ENCODE results near the gene SGF29.
"Not testable (repeated sequence)": the region's sequence is repeated elsewhere in the genome, so short reads cannot be mapped to it uniquely, and the experiment has no call there.

Gene SGF29

DNA sequence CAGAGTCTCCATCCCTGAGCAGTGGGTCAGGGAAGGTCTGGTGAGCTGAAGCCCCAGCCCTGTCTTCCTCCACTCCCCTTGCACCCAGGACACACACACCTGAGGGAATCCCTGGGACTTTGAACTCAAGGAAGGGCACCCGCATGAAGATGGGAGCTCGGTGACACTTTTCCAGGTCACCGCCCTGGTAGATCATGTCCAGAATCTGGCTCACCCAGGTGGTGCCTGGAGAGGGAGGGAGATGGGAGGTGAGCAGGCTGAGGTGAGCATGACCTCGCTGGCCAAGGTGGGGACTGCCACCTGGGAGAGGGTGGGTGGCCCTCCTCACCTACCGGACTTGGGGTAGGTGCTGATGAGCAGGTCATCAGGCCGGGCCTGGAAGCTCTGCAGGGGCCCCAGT lies 41.7 kb downstream of the SGF29 start:
- not testable (repeated sequence) for DNase-seq (ENCODE audit: low read depth, low spot score)

DNA sequence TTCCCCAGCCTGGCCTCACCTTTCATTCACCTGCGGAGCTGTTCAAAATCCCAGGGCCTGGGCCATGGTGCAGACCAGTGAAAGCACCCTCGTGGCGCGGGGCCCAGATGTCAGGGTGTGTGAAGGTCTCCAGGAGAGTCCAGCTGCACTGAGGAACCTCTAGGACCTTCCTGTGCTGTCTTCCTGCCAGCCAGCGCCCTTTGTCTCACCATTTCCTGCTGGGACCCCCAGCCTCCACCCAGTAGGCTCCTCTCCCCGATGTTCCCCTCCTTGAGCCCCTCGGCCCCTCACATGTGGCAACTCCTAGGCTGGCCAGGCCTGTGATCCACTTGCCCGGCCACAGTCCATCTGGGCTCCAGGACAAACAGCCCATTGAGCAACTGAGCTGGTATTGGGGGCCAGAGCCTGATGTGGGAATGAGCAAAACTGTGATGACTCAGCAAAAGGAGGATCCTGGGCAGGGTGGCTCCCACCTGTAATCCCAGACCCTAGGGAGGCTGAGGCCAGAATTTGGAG lies 42.5 kb downstream of the SGF29 start:
- DNase-seq (ENCODE audit: low read depth, low spot score), result no peak

DNA sequence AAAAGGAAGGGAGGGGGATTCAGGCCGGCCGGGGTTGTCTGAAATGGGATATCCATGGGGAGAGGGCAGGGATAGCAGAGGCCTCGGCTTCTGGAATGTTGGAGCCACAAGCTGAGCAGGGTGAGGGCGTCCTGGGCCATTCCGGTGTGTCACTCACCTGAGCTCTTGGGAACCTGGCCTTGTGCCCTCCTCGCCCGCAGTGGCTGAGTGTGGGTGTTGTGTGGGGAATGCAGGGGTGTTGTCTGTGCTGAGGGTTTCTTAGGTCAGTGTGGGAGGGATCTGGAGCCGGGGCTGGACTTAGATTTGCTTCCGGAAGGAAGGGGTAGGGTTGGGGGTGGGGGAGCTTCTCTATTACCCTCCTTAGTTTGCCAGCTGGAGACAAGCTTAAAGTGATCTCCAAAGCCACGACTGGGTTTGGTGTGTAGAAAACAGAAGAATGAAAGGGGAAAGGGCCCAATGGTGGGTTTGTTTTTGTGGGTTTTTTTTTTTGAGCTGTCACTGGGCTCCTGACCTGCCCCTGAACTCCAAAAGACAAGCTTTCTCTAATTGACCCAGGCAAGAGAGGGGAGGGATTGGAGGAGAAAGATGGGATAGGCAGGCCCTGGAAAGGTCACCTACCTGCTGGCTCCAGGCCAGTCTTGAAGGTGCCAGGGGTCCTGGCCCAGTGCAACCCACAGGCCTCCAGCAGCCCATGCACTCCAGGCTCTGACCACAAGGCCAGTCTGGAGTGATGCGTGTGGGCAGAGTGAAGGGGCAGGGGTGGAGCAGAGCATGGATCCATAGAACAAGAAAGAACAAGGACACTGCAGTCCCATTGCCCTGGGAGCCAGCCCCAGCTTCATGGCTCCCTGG lies 43.3 kb downstream of the SGF29 start, which contains the start of gene SULT1A2:
Gene SULT1A2, minus strand, starts transcription at position 211 of the 852 bp plus-strand sequence. CDS start 1,120 bp downstream, outside the sequence.
- DNase-seq (ENCODE audit: low read depth, low spot score), result no peak

DNA sequence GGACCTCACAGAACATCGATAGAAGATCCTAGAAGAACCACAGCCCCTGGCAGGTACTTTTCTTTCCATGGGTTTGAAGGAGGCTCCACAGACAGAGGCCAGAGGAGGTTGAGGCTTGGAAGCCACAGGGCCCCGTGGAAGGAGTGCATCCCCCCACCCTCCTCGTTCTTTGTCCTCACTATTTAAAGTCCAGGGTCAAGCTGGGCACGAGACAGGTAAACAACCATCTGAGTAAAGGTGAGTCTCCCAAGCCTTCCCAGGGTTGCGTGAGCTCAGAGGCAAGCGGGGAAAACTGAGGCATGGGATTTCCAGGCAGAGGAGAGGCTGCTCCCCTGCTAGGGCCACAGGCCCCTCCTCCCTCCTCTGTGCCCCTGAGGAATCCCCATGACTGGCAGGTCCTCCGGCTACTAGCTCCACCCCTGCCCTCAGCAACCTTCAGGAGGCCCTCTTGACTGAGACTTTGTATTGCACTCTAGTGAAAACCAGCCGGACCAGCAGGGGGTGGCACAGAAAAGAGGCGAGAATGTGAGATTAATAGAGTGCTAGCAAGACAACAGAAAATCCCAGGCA lies 44.1 kb downstream of the SGF29 start:
- no peak for DNase-seq (ENCODE audit: low read depth, low spot score)

DNA sequence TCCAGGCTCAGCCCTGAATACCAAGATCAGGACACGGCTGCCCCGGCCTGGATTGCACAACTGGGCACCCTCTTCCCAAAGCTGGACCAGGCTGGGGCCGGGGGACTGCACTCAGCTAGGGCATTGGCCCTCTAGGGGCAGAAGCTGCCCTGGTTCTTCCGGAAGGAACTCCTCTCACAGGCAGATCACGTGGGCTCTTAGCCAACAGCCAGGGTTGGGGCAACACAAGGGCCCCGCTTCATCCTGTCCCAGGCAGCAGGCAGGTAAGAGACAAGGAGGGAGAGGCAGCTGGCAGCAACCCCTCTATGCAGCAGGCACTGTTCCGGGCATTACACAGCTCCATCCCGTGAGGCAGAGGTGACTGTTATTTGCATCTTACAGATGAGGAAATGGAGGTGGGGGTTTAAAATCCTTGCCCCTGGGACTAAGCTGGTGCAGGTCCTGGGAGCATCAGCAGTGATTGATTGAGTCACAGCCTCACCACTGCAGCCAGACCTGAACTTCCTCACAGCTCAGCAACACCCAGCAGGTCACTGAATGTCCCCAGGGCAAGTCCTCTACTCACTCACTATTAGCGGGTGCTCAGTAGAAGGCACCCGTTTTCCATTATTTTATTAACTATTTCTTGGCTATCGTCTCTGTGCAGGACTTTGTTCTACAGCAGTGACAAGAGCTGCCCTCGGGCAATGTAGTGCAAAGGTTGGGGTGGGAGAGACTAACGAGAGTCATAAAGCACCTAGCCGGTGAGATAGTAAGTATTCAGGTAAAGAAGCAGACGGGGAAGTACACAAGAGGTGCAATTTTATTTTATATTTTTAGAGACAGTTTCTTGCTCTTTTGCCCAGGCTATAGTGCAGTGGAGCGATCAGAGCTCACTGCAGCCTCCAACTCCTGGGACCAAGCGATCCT lies 45.9 kb downstream of the SGF29 start:
- not testable (repeated sequence) for DNase-seq (ENCODE audit: low read depth, low spot score)

DNA sequence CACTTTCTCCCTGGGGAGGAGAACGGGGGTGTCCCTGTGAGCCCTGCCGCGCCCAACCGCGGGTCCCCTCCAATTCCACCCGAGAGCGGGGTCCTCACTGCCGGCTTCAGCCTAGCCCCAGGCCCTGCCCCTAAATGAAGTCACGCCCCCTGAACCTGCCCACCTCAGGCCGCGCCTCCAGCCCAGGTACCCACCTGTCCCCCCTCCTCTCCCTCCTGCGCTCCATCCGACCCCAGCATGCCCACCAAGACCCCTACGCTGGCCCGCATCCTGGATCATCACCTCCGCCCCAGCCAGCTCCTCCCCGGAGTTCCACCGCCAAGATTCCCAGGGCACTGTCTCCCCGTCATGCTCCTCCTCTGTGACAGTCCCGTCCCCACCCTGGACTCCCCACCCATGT lies 47.2 kb downstream of the SGF29 start:
- not testable (repeated sequence) for DNase-seq (ENCODE audit: low read depth, low spot score)

DNA sequence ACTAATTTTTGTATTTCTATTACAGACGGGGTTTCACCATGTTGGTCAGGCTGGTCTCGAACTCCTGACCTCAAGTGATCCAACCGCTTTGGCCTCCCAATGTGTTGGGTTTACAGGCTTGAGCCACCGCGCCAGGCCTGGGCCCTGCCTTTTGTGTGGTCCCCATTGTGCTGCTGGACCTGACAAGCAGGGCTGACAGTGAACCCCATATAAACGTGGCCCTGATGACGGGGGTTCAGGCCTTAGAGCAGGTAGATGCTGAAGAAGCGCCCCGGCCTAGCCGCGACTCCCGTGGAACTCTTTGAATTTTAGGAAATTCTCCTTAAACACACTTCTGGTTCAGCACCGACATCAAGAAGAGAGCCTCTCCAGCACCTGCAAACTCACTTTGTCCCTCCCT lies 47.9 kb downstream of the SGF29 start:
- not testable (repeated sequence) for DNase-seq (ENCODE audit: low read depth, low spot score)

DNA sequence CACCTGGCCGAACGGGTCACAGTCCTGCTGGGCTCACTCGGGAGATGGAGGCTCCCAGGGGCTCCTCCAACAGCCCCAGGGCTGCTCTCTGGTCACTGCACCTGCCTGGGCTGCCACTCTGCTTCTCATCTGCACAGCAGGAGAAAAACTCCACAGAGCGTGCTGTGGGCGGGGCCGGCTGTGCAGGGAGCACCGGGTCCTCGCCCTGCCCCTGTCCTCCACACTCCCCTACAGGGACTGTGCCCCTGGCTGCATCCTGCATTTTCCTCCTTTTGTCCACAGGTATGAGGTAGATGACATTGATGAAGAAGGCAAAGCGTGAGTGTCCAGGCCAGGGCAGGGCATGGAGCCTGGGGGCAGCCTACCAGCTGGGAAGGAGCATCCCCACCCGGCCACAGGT lies 48.3 kb downstream of the SGF29 start:
- DNase-seq (ENCODE audit: low read depth, low spot score), result not testable (repeated sequence)

DNA sequence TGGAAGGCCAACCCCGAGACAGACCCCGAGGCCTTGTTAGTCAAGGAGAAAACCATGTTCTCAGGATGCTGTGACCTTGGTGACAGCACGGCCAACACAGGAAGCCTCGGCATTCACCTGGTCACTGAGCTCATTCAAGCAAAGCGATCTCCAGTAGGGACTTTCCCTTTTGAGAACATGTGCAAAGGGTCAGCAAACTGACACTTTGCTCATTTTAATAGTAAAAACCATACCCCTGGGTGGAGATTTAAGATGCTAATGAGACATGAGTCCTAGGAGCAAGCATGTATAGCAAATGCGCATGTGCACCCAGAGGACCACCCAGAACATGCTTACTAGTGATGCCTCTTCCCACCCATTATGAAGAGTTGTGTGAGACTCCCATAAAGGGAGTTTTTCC lies 48.8 kb downstream of the SGF29 start:
- no peak for DNase-seq (ENCODE audit: low read depth, low spot score)

DNA sequence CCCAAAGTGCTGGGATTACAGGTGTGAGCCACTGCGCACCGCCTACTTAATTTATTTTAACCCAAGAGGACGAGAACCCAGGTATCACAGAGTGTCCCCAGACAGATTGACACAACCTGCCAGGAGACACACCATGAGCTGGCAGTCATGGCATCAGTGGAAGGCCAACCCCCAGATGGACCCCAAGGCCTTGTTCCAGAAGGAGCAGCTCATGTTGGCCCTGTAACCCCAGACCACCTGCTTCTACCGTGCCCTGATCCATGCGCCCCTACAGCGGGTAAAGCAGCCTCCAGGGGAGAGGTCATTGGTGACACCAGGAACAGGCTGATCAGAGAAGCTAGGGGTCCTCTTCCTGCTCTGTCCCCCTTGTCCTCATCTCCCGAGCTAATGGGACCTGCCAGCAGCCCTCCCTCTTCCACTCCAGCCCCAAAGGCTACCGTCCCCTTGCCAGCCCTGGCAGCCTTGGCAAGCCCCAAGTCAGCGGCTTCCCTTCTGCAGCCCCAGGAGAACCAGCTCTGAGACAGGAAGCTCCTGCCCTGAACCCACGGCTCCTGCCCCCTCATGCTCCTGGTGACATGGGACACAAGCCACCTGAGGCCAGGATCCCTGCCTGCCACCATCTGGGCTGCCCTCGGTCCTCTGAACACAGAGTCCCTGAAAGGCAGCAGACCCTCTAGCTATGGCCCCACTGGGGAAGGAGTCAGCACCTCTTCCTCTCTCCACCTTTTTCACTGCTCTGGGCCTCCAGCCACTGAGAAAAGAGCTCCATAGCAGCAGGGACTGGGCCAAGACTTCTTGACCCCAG lies 49.9 kb downstream of the SGF29 start:
- no peak for DNase-seq (ENCODE audit: low read depth, low spot score)

DNA sequence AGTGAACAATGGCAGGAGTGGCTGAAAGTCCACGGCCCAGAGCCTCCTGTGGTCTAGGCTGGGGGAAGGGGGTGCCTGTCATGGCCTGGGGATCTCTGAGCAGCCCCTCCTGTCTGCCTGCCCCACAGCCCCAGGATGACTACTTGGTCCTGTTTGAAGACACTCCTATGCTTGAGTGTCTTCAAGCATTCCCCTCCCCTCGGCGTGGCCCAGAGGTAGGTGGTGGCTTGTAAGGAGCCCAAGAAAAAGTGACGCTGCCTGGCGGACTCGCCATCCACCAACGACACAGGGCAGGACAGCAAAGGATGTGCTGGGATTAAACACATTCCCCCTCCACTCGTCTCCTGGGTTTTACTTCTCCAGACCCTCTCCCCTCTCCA lies 50.5 kb downstream of the SGF29 start:
- DNase-seq (ENCODE audit: low read depth, low spot score), result no peak

DNA sequence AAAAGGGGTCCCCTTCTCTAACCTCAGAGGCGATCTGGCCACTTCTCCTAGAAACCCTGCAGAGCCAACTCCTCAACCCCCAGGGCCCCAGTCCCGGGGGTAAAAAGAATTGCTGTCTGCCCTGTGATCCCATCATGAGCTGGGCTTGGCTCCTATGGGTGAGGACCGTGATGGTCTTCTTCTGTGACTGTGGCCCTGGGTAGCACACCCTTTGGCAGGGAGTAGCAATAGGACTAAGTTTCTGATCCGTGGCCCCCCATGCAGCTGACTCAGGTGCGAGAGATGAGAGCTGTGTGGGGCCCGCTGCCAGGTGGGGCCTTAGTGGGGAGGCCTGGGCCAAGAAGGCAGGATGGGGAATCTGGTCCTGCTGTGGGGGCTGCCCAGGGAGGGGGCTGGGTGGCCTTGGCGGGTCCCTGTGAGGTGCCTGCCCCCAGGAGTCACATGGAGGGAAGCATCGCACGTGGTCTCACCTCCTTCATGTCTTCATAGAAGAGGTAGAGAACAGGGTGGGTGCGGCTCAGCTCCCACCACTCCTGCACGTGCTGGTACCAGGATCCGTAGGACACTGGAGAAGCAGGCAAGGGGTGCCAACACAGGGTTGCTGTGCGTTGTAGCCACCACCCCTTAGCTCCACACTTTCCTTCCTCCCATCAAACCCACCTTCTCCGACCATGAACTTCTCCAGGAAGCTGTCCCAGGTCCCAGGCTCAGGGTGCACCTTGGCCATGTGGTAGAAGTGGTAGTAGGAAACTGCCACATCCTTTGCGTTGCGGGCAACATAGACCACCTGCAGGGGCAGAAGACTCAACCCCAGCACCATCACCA lies 52.8 kb downstream of the SGF29 start:
- DNase-seq (ENCODE audit: low read depth, low spot score), result no peak

DNA sequence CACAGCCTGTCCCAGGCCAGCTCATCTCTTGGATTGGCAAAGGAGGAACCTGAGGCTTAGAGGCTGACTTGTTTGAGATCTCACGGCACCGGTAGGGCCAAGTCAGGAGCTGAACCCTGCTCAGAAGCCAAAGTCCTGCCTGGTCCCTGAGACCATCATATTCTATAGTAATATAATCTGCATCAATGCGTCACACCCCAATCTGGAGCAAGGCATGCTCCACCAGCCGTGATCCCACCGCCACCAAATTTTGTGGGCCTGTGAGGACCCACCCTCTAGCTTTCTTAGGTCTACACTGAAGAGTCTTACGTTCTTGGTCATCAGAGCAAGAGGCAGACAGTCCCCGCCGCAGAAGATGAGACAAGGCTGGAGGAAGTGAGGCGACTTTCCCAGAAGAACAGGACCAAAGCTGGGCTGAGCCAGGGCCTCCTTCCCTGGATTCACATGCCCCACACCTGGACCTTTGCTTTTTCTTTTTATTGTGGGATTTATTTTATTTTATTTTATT lies 53.5 kb downstream of the SGF29 start:
- DNase-seq (ENCODE audit: low read depth, low spot score), result no peak

DNA sequence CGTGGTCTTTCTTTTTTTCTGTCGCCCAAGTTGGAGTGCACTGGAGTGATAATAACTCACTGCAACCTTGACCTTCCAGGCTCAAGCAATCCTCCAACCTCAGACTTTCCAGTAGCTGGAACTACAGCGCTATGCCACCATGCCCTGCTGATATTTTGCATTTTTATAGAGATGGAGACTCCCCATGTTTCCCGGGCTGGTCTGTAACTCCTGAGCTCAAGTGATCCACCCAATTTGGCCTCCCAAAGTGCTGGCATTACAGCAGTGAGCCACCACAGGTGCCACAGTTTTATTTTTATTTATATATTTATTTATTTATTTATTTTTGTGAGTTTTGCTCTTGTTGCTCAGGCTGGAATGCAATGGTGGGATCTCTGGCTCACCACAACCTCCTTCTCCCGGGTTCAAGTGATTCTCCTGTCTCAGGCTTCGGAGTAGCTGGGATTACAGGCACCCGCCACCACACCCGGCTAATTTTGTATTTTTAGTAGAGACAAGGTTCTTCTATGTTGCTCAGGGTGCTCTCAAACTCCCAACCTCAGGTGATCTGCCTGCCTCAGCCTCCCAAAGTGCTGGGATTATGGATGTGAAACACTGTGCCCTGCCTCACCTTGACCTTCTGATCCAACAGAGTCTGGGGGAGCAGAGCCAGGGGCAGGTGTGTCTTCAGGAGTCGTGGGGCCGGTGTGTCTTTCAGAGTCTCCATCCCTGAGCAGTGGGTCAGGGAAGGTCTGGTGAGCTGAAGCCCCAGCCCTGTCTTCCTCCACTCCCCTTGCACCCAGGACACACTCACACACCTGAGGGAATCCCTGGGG lies 54.2 kb downstream of the SGF29 start:
- DNase-seq (ENCODE audit: low read depth, low spot score), result not testable (repeated sequence)

DNA sequence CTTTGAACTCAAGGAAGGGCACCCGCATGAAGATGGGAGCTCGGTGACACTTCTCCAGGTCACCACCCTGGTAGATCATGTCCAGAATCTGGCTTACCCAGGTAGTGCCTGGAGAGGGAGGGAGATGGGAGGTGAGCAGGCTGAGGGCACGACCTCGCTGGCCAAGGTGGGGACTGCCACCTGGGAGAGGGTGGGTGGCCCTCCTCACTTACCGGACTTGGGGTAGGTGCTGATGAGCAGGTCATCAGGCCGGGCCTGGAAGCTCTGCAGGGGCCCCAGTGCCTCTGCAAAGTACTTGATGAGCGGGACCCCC lies 54.7 kb downstream of the SGF29 start:
- not testable (repeated sequence) for DNase-seq (ENCODE audit: low read depth, low spot score)

DNA sequence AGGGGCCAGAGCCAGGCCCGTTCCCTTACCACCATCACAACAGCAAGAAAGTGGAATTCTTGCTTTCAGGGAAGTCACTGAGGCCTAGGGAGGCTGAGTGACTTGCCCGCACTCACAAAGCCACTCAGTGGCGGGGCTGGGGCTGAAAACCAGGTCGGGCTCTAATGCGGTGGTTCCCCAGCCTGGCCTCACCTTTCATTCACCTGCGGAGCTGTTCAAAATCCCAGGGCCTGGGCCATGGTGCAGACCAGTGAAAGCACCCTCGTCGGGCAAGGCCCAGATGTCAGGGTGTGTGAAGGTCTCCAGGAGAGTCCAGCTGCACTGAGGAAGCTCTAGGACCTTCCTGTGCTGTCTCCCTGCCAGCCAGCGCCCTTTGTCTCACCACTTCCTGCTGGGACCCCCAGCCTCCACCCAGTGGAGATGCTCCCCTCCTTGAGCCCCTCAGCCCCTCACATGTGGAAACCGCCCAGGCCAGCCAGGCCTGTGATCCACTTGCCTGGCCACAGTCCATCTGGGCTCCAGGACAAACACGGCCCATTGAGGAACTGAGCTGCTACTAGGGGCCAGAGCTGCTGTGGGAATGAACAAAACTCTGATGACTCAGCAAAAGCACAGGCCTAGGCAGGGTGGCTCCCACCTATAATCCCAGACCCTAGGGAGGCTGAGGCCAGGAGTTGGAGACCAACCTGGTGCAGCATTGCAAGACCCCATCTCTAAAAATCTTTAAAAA lies 55.3 kb downstream of the SGF29 start:
- DNase-seq (ENCODE audit: low read depth, low spot score), result not testable (repeated sequence)

DNA sequence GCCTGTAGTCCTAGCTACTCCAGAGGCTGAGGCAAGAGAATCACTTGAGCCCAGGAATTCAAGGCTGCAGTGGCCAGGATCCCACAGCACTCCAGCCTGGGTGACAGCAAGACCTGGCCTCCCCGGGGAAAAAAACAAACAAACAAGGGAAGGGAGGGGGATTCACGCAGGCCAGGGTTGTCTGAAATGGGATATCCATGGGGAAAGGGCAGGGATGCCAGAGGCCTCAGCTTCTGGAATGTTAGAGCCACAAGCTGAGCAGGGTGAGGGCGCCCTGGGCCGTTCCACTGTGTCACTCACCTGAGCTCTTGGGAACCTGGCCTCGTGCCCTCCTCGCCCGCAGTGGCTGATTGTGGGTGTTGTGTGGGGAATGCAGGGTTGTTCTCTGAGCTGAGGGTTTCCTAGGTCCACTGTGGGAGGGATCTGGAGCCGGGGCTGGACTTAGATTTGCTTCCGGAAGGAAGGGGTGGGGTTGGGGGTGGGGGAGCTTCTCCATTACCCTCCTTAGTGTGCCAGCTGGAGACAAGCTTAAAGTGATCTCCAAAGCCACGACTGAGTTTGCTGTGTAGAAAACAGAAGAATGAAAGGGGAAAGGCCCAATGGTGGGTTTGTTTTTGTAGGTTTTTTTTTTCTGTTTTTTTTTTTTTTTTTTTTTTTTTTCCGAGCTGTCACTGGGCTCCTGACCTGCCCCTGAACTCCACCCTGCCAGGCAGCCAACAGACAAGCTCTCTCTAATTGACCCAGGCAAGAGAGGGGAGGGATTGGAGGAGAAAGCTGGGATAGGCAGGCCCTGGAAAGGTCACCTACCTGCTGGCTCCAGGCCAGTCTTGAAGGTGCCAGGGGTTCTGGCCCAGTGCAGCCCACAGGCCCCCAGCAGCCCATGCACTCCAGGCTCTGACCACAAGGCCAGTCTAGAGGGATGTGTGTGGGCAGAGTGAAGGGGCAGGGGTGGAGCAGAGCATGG lies 56.2 kb downstream of the SGF29 start, which contains the start of gene SULT1A1:
Gene SULT1A1, minus strand, starts transcription at position 414 of the 964 bp plus-strand sequence. CDS start 1,189 bp downstream, outside the sequence.
- DNase-seq (ENCODE audit: low read depth, low spot score), result no peak

Data from brain pericyte (primary cell).